Left ventricle myocardium superior (tissue), 1 donor: ENCODE measurements around the gene ARHGAP24. TPM values are rescaled to one million over a fixed set of nuclear protein-coding genes. Genes with fewer than 3 reads are reported as not detected.
"Not testable (repeated sequence)": the region's sequence is repeated elsewhere in the genome, so short reads cannot be mapped to it uniquely, and the experiment has no call there.

ENCODE experiments used
- ATAC-seq: fragments of 200-7000 bp; cut with Tn5 transposase; one replicate; pipeline ENCODE4 v1.9.1; 2020; ENCODE audit warnings: mild to moderate bottlenecking, moderate library complexity
- DNase-seq: peaks from one replicate; pipeline ENCODE4 v3.0.0-alpha.2; 2020
- intact Hi-C: fragments of 100-400 bp; cut with micrococcal nuclease; formaldehyde crosslinking; loops from one replicate; pipeline ENCODE4 v1.11.0; 2022
- total RNA-seq: library from RNA; stranded (reverse); fragmentation: NEBNext Ultra II Directional; extraction: Animal tissue kit (Norgen Biotek cat#: 25700); gene quantifications from one replicate; pipeline ENCODE4 v1.2.1, GENCODE V29; 2021
- donor health status: DM: no; HTN: yes; CAD: no; lungs with severe emphysema.

The ARHGAP24 gene
- total RNA-seq, 1 donor from 2014 or later: 13.3 TPM

- intact Hi-C loops, DNase-seq, ATAC-seq: not testable (repeated sequence)
Measured at GRCh38 chr4:85902647-85903046, 427.7 kb downstream of the ARHGAP24 start.

GRCh38 chr4:85905761-85906160 is 430.8 kb downstream of the ARHGAP24 start:
- no peak for DNase-seq
- no peak for ATAC-seq
- intact Hi-C loops: no loop called here

GRCh38 chr4:85907001-85907400 is 432.1 kb downstream of the ARHGAP24 start:
- intact Hi-C loops: no loop called here
- DNase-seq (no peak), ATAC-seq (no peak)

- DNase-seq (peak; percentile 44), ATAC-seq (peak; percentile 78)
- intact Hi-C loops: no loop called here
Measured at GRCh38 chr4:85909851-85910250, 434.9 kb downstream of the ARHGAP24 start.

- no peak for ATAC-seq
- DNase-seq: no peak
- intact Hi-C loops: no loop called here
Measured at GRCh38 chr4:85910985-85911384, 436.0 kb downstream of the ARHGAP24 start.

- DNase-seq: no peak
Measured at GRCh38 chr4:85913931-85914694, 439.2 kb downstream of the ARHGAP24 start.

GRCh38 chr4:85915570-85915969 is 440.6 kb downstream of the ARHGAP24 start:
- ATAC-seq, intact Hi-C loops, DNase-seq: not testable (repeated sequence)

More at GRCh38 chr4:85913931-85914694, 439.2 kb downstream of the ARHGAP24 start:
- intact Hi-C loops: no loop called here
- ATAC-seq: no peak

- intact Hi-C loops: no loop called here
- no peak for DNase-seq
- ATAC-seq: no peak
Measured at GRCh38 chr4:85919200-85919887, 444.4 kb downstream of the ARHGAP24 start.

- intact Hi-C loops: no loop called here
- ATAC-seq (no peak), DNase-seq (no peak)
Measured at GRCh38 chr4:85925071-85925470, 450.1 kb downstream of the ARHGAP24 start.

- intact Hi-C loops: no loop called here
- DNase-seq (no peak), ATAC-seq (peak; percentile 43)
Measured at GRCh38 chr4:85928775-85929591, 454.0 kb downstream of the ARHGAP24 start.

GRCh38 chr4:85929961-85930665 is 455.2 kb downstream of the ARHGAP24 start:
- no peak for DNase-seq
- peak; percentile 41 for ATAC-seq
- intact Hi-C loops: no loop called here

- ATAC-seq (peak; percentile 25), DNase-seq (no peak)
- intact Hi-C loops: no loop called here
Measured at GRCh38 chr4:85932500-85933290, 457.7 kb downstream of the ARHGAP24 start.

- intact Hi-C loops: no loop called here
- no peak for DNase-seq
- no peak for ATAC-seq
Measured at GRCh38 chr4:85933291-85933640, 458.3 kb downstream of the ARHGAP24 start.

- no peak for ATAC-seq
- intact Hi-C loops: no loop called here
- no peak for DNase-seq
Measured at GRCh38 chr4:85937507-85937906, 462.6 kb downstream of the ARHGAP24 start.

GRCh38 chr4:85938062-85938461 is 463.1 kb downstream of the ARHGAP24 start:
- no peak for DNase-seq
- intact Hi-C loops: no loop called here
- ATAC-seq: no peak

- DNase-seq: no peak
- intact Hi-C loops: no loop called here
- no peak for ATAC-seq
Measured at GRCh38 chr4:85938902-85939301, 464.0 kb downstream of the ARHGAP24 start.

- ATAC-seq (no peak), DNase-seq (no peak)
- intact Hi-C loops: no loop called here
Measured at GRCh38 chr4:85939595-85939994, 464.6 kb downstream of the ARHGAP24 start.

GRCh38 chr4:85940151-85940550 is 465.2 kb downstream of the ARHGAP24 start:
- intact Hi-C loops: no loop called here
- DNase-seq (no peak), ATAC-seq (no peak)

- no peak for ATAC-seq
- intact Hi-C loops: no loop called here
- no peak for DNase-seq
Measured at GRCh38 chr4:85942107-85942506, 467.2 kb downstream of the ARHGAP24 start.
